ENCODE data around the gene CFAP20DC. TPM values are rescaled to one million over a fixed set of nuclear protein-coding genes. Genes with fewer than 3 reads are reported as not detected.

The CFAP20DC gene
- total and polyA plus RNA-seq, 2 of the 8 experiments (the other 6 are each of a cell fraction or from before 2014, with no cell fraction given), result 2.2 to 2.8 TPM

DNA sequence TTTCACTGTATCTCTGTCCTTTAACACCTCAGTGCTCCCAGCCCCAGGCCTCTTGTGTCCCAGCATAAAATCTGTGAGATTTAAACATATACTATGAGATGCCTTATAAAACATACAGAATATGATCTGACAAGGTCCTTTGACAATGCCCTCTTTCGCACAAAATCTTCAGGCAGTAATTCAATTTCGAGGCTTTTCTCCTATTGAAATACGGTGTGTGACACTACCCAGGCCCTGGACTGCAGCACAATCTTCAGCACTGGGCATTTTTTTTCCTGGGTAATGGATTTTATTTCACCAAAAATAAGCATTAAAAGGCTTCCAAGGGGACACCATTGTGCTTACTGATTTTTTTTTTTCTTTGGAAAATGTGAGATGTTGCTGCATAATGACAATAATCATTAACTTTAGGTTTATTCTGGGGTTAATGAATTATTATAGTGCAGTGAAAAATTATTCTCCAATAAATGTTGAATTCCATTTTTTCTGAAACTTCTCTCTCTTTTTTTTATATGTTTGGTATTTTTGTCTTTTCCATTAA lies 342.4 kb downstream of the CFAP20DC start:
- Histone ChIP-seq H3K4ac (replicated peaks; ENCODE audit: insufficient read length, low read depth, low read length) (no peak overlapping the region), H3K36me3 (ENCODE audit: control insufficient read depth in 2 of 4, insufficient read depth in 4 of 4, low read length in 3 of 4) (no peaks in the 10 kb centered on the region), H2AK5ac (ENCODE audit: low read depth, low read length) (no peak overlapping the region), H3K9ac (replicated peaks in 1 of 4; ENCODE audit: extremely low read depth in 1 of 4, low read depth in 3 of 4, low read length in 3 of 4) (no peak overlapping the region), H4K20me1 (replicated peaks in 1 of 2; ENCODE audit: control insufficient read depth in 1 of 2, insufficient read depth in 2 of 2, low read length in 2 of 2) (no peaks in the 10 kb centered on the region), H2BK120ac (replicated peaks; ENCODE audit: low read depth, low read length) (no peak overlapping the region), H3K4me3 (ENCODE audit: extremely low read depth in 1 of 4, insufficient read depth in 2 of 4, low read depth in 3 of 4, low read length in 4 of 4) (no peak overlapping the region), H2BK12ac (ENCODE audit: low read depth, low read length) (no peak overlapping the region), H3K14ac (ENCODE audit: insufficient read length) (no peak overlapping the region), H3K79me2 (ENCODE audit: control insufficient read depth in 1 of 2, insufficient read depth in 2 of 2, low read length in 2 of 2) (no peaks in the 10 kb centered on the region), H2BK5ac (ENCODE audit: low read depth, low read length) (no peak overlapping the region), H2AFZ (ENCODE audit: low read length) (no peak overlapping the region), H4K91ac (replicated peaks; ENCODE audit: insufficient read length, low read length) (no peak overlapping the region), H4K5ac (ENCODE audit: insufficient read length, low read depth, low read length) (no peak overlapping the region), H3K23ac (ENCODE audit: insufficient read length) (no peak overlapping the region), H3K4me2 (ENCODE audit: insufficient read depth in 1 of 2, low read depth in 2 of 2, low read length in 2 of 2) (no peak overlapping the region), H3K56ac (replicated peaks; ENCODE audit: insufficient read length, low read depth, low read length) (no peak overlapping the region), H3K18ac (ENCODE audit: extremely low read depth, low read length) (no peak overlapping the region), H3K23me2 (ENCODE audit: low read depth, low read length) (peaks cover 2% of the 10 kb centered on the region; the same call in 1 of the 2 replicates), H2BK15ac (ENCODE audit: low read length) (no peak overlapping the region), H2BK20ac (ENCODE audit: low read length) (no peak overlapping the region), H3K27me3 (replicated peaks in 1 of 4; ENCODE audit: control insufficient read depth in 3 of 4, extremely low read depth in 1 of 4, insufficient read depth in 3 of 4, low read length in 3 of 4) (no peaks in the 10 kb centered on the region), H3K4me1 (replicated peaks in 1 of 4; ENCODE audit: control insufficient read depth in 3 of 4, insufficient read depth in 4 of 4, low read length in 3 of 4) (no peaks in the 10 kb centered on the region), H3K79me1 (ENCODE audit: low read depth, low read length) (no peaks in the 10 kb centered on the region), H3K9me3 (ENCODE audit: insufficient read depth in 2 of 2, low read depth in 1 of 2, low read length in 1 of 2) (peaks cover 3 to 6% of the 10 kb centered on the region in 2 experiments; a peak in 2 of 4 replicates), H4K8ac (ENCODE audit: extremely low read depth, insufficient read depth, low read length) (no peak overlapping the region), H3K27ac (ENCODE audit: low read depth, low read length) (no peak overlapping the region)
- FAIRE-seq, result no peak
- TF ChIP-seq RFX5 (IDR thresholded peaks at IDR 0.05; ENCODE audit: borderline replicate concordance, low read depth, low read length), result no peak
- no peak for TF ChIP-seq FOSL1 (IDR thresholded peaks at IDR 0.05; ENCODE audit: insufficient read depth, low read depth, low read length)
- no peak for TF ChIP-seq TBP (IDR thresholded peaks at IDR 0.05; ENCODE audit: low read depth, low read length)
- POLR2A ChIA-PET (ENCODE audit: partially characterized antibody), result no interaction called here
- no peak for DNase-seq (ENCODE audit: low read depth in 1 of 2, low spot score in 2 of 2)
- 85% methylated on average over 3 of the region's 3 CpGs; no CpG with 5 or more reads in 1 of the 2 experiments for WGBS, 2 experiments (ENCODE audit: extremely low coverage in 1 of 2, insufficient coverage in 1 of 2, insufficient read length in 1 of 2, insufficient replicate concordance in 2 of 2, low coverage in 1 of 2, low lambda C conversion rate in 2 of 2, missing lambda C conversion rate in 1 of 2)
- CTCF ChIA-PET (ENCODE audit: partially characterized antibody), result interaction anchor here (1.0 kb wide), 1 partner anchor 25 kb away, joined by 3 read pairs; no protein-coding TSS in a partner anchor

Measured in H1 (cell line).